H1 (cell line): ENCODE data around the gene LMNTD2. TPM values are rescaled to one million over a fixed set of nuclear protein-coding genes. Genes with fewer than 3 reads are reported as not detected.

Experiments
- CTCF ChIA-PET: fragments of 300-600 bp; sonication (Branson Sonifier 250); formaldehyde crosslinking; loops from one replicate; lab custom pipeline; 2021; ENCODE audit not compliant: partially characterized antibody; lab: Charles Lee
- POLR2A ChIA-PET: fragments of 300-600 bp; sonication (Branson Sonifier 250); formaldehyde crosslinking; loops from one replicate; lab custom pipeline; 2021; ENCODE audit warnings: inconsistent platforms; ENCODE audit not compliant: partially characterized antibody; lab: Charles Lee
- DNase-seq, 2 experiments: peaks; one replicate each; pipeline versions ENCODE4 v3.0.0 to v3.0.0-alpha.2; 2010 to 2022; ENCODE audit warnings: low spot score in 2 of 2, low read depth in 1 of 2, mixed read lengths in 1 of 2
- FAIRE-seq: peaks from 2 replicates; lab custom pipeline; 2011; peaks lifted over from hg19 to GRCh38; lab: Jason Lieb, UNC
- H2AFZ ChIP-seq: 2 replicates; pipeline ENCODE4 v1.8.1; 2012; ENCODE audit warnings: low read length, inconsistent platforms
- H2AK5ac ChIP-seq: 2 replicates; pipeline ENCODE4 v1.6.1; 2013; ENCODE audit warnings: low read depth, low read length
- H2BK120ac ChIP-seq: replicated peaks from 2 replicates; pipeline ENCODE3; 2013; ENCODE audit warnings: low read depth, low read length, inconsistent platforms
- H2BK12ac ChIP-seq: 2 replicates; pipeline ENCODE4 v1.6.1; 2013; ENCODE audit warnings: low read depth, low read length
- H2BK15ac ChIP-seq: 2 replicates; pipeline ENCODE4 v1.6.1; 2013; ENCODE audit warnings: low read length
- H2BK20ac ChIP-seq: 2 replicates; pipeline ENCODE4 v1.6.1; 2013; ENCODE audit warnings: low read length
- H2BK5ac ChIP-seq: 2 replicates; pipeline ENCODE4 v1.6.1; 2013; ENCODE audit warnings: low read depth, low read length
- H3K14ac ChIP-seq: 2 replicates; pipeline ENCODE4 v1.6.1; 2013; ENCODE audit warnings: inconsistent platforms; ENCODE audit not compliant: insufficient read length
- H3K18ac ChIP-seq: 2 replicates; pipeline ENCODE4 v1.6.1; 2013; ENCODE audit warnings: low read length; ENCODE audit errors: extremely low read depth
- H3K23ac ChIP-seq: 2 replicates; pipeline ENCODE4 v1.6.1; 2013; ENCODE audit warnings: inconsistent platforms; ENCODE audit not compliant: insufficient read length
- H3K23me2 ChIP-seq: 2 replicates; pipeline ENCODE4 v1.6.1; 2013; ENCODE audit warnings: low read depth, low read length
- H3K27ac ChIP-seq: 2 replicates; pipeline ENCODE4 v1.6.1; 2011; ENCODE audit warnings: low read depth, low read length, inconsistent platforms
- H3K27me3 ChIP-seq, 4 experiments: replicated peaks in 1 of 4; 1 replicate in 1 of 4; 2 replicates in 3 of 4; pipeline versions ENCODE4 v1.6.1 to v1.8.1; 2011 to 2013; ENCODE audit warnings: low read length in 3 of 4, mild to moderate bottlenecking in 3 of 4, inconsistent platforms in 2 of 4, mixed read lengths in 2 of 4, moderate library complexity in 1 of 4; ENCODE audit not compliant: control insufficient read depth in 3 of 4, insufficient read depth in 3 of 4; ENCODE audit errors: extremely low read depth in 1 of 4
- H3K36me3 ChIP-seq, 4 experiments: 2 replicates each; pipeline versions ENCODE4 v1.6.1 to v1.8.1; 2011 to 2013; ENCODE audit warnings: mild to moderate bottlenecking in 4 of 4, low read length in 3 of 4, moderate library complexity in 2 of 4, control low read depth in 1 of 4, inconsistent platforms in 1 of 4; ENCODE audit not compliant: insufficient read depth in 4 of 4, control insufficient read depth in 2 of 4
- H3K4ac ChIP-seq: replicated peaks from 2 replicates; pipeline ENCODE3; 2013; ENCODE audit warnings: low read length, low read depth, mixed read lengths, inconsistent platforms; ENCODE audit not compliant: insufficient read length
- H3K4me1 ChIP-seq, 4 experiments: replicated peaks in 1 of 4; 1 replicate in 1 of 4; 2 replicates in 3 of 4; pipeline versions ENCODE4 v1.6.1 to v1.8.1; 2011 to 2013; ENCODE audit warnings: low read length in 3 of 4, inconsistent platforms in 2 of 4, mixed read lengths in 1 of 4; ENCODE audit not compliant: insufficient read depth in 4 of 4, control insufficient read depth in 3 of 4
- H3K4me2 ChIP-seq, 2 experiments: 2 replicates each; pipeline versions ENCODE4 v1.6.1 to v1.8.1; 2011 to 2013; ENCODE audit warnings: low read depth in 2 of 2, low read length in 2 of 2, control low read depth in 1 of 2, inconsistent platforms in 1 of 2, mild to moderate bottlenecking in 1 of 2; ENCODE audit not compliant: insufficient read depth in 1 of 2
- H3K4me3 ChIP-seq, 4 experiments: fragments of 200-600, 300-600 bp in 1 of 4; sonication (generic), shearing (Covaris generic), sonication (Bioruptor Twin) in 1 of 4; 2 replicates each; pipeline versions ENCODE4 v1.5.1 to v1.8.1; 2011 to 2016; ENCODE audit warnings: low read length in 4 of 4, low read depth in 3 of 4, control low read depth in 2 of 4, inconsistent platforms in 2 of 4, mild to moderate bottlenecking in 2 of 4, mixed read lengths in 1 of 4, moderate library complexity in 1 of 4; ENCODE audit not compliant: insufficient read depth in 2 of 4; ENCODE audit errors: extremely low read depth in 1 of 4
- H3K56ac ChIP-seq: replicated peaks from 2 replicates; pipeline ENCODE3; 2013; ENCODE audit warnings: low read depth, mild to moderate bottlenecking, mixed read lengths, low read length, inconsistent platforms; ENCODE audit not compliant: insufficient read length
- H3K79me1 ChIP-seq: 2 replicates; pipeline ENCODE4 v1.6.1; 2013; ENCODE audit warnings: low read depth, low read length, control low read depth
- H3K79me2 ChIP-seq, 2 experiments: 2 replicates each; pipeline versions ENCODE4 v1.6.1 to v1.8.1; 2012 to 2013; ENCODE audit warnings: low read length in 2 of 2, mild to moderate bottlenecking in 2 of 2, inconsistent platforms in 1 of 2; ENCODE audit not compliant: insufficient read depth in 2 of 2, control insufficient read depth in 1 of 2
- H3K9ac ChIP-seq, 4 experiments: replicated peaks in 1 of 4; 1 replicate in 1 of 4; 2 replicates in 3 of 4; pipeline versions ENCODE4 v1.6.1 to v1.8.1; 2011 to 2013; ENCODE audit warnings: low read depth in 3 of 4, low read length in 3 of 4, control low read depth in 2 of 4, mild to moderate bottlenecking in 2 of 4, moderate library complexity in 2 of 4, inconsistent platforms in 1 of 4; ENCODE audit errors: extremely low read depth in 1 of 4
- H3K9me3 ChIP-seq, 2 experiments: 2 replicates each; pipeline versions ENCODE4 v1.6.1 to v1.8.1; 2012 to 2013; ENCODE audit warnings: mild to moderate bottlenecking in 2 of 2, moderate library complexity in 2 of 2, control low read depth in 1 of 2, inconsistent platforms in 1 of 2, low read depth in 1 of 2, low read length in 1 of 2, mixed read lengths in 1 of 2; ENCODE audit not compliant: insufficient read depth in 2 of 2
- H4K20me1 ChIP-seq, 2 experiments: replicated peaks in 1 of 2; 2 replicates each; pipeline versions ENCODE3 to v1.8.1; 2011 to 2013; ENCODE audit warnings: inconsistent platforms in 2 of 2, low read length in 2 of 2, mild to moderate bottlenecking in 1 of 2; ENCODE audit not compliant: insufficient read depth in 2 of 2, control insufficient read depth in 1 of 2
- H4K5ac ChIP-seq: 2 replicates; pipeline ENCODE4 v1.6.1; 2013; ENCODE audit warnings: low read length, low read depth, mixed read lengths, inconsistent platforms; ENCODE audit not compliant: insufficient read length
- H4K8ac ChIP-seq: 2 replicates; pipeline ENCODE4 v1.8.0; 2013; ENCODE audit warnings: mild to moderate bottlenecking, moderate library complexity, low read length, inconsistent platforms; ENCODE audit not compliant: insufficient read depth; ENCODE audit errors: extremely low read depth
- H4K91ac ChIP-seq: replicated peaks from 2 replicates; pipeline ENCODE3; 2013; ENCODE audit warnings: low read length, mixed read lengths, inconsistent platforms; ENCODE audit not compliant: insufficient read length
- BACH1 ChIP-seq: IDR thresholded peaks from 2 replicates; pipeline ENCODE4 v1.6.1; 2012; ENCODE audit warnings: low read length, improper control_type of control experiment
- BCL11A ChIP-seq, 2 experiments: IDR thresholded peaks; one replicate each; pipeline ENCODE4 v1.6.1; 2011; ENCODE audit warnings: low read depth in 2 of 2, low read length in 2 of 2, mild to moderate bottlenecking in 2 of 2
- CHD2 ChIP-seq: IDR thresholded peaks from 2 replicates; pipeline ENCODE4 v1.6.1; 2012; ENCODE audit warnings: low read length, improper control_type of control experiment
- CREB1 ChIP-seq: IDR thresholded peaks from 2 replicates; pipeline ENCODE4 v1.6.1; 2012; ENCODE audit warnings: inconsistent platforms
- GTF2F1 ChIP-seq: IDR thresholded peaks from 2 replicates; pipeline ENCODE4 v1.6.1; 2012; ENCODE audit warnings: low read depth, low read length, improper control_type of control experiment, borderline replicate concordance
- JUN ChIP-seq: IDR thresholded peaks from 2 replicates; pipeline ENCODE4 v1.6.1; 2011; ENCODE audit warnings: low read depth, mild to moderate bottlenecking, improper control_type of control experiment, low read length
- JUND ChIP-seq: IDR thresholded peaks from 2 replicates; pipeline ENCODE4 v1.6.1; 2011; ENCODE audit warnings: mild to moderate bottlenecking, improper control_type of control experiment, low read length
- NANOG ChIP-seq: IDR thresholded peaks from 2 replicates; pipeline ENCODE4 v1.6.1; 2011; ENCODE audit warnings: low read length, low read depth, mild to moderate bottlenecking, inconsistent platforms; ENCODE audit not compliant: insufficient read depth, poor library complexity, severe bottlenecking
- RFX5 ChIP-seq: IDR thresholded peaks from 2 replicates; pipeline ENCODE4 v1.6.1; 2011; ENCODE audit warnings: low read depth, low read length, improper control_type of control experiment, borderline replicate concordance
- SUZ12 ChIP-seq: fragments of 200-600 bp; sonication (generic); IDR thresholded peaks from 2 replicates; pipeline ENCODE4 v1.6.1; 2012; ENCODE audit warnings: mild to moderate bottlenecking, inconsistent platforms, low read length, moderate library complexity, mixed read lengths
- TAF1 ChIP-seq: IDR thresholded peaks from 2 replicates; pipeline ENCODE4 v1.6.1; 2011; ENCODE audit warnings: mild to moderate bottlenecking, low read depth, low read length
- TBP ChIP-seq: IDR thresholded peaks from 2 replicates; pipeline ENCODE4 v1.6.1; 2011; ENCODE audit warnings: low read depth, low read length, improper control_type of control experiment
- WGBS, 2 experiments: shearing (Covaris generic) in 1 of 2; methylation state at CpG; one replicate each; pipeline versions ENCODE4 v1.1.6 to v1.1.7; 2013 to 2015; ENCODE audit warnings: low lambda C conversion rate in 2 of 2, mixed read lengths in 2 of 2, inconsistent platforms in 1 of 2, low coverage in 1 of 2, missing lambda C conversion rate in 1 of 2; ENCODE audit not compliant: insufficient replicate concordance in 2 of 2, insufficient coverage in 1 of 2, insufficient read length in 1 of 2; ENCODE audit errors: extremely low coverage in 1 of 2, missing lambda C conversion rate in 1 of 2; 5-methylcytosine and 5-hydroxymethylcytosine counted together
- polyA plus RNA-seq, 7 experiments: library from polyadenylated mRNA; depleted of rRNA in 3 of 7; stranded (reverse) in 5 of 7; unstranded in 2 of 7; fragments of >200 nt in 5 of 7; fragments of 200-250 nt in 2 of 7; gene quantifications; 1 replicate in 5 of 7; 2 replicates in 1 of 7; 4 replicates in 1 of 7; pipeline versions ENCODE4 v1.2.1 to v1.2.3, GENCODE V29; 2011 to 2013; ENCODE audit warnings: missing spikeins in 2 of 7, mixed read lengths in 2 of 7
- total RNA-seq: library from RNA; stranded (reverse); fragmentation: NEBNext Ultra II Directional; extraction: Animal tissue kit (Norgen Biotek cat#: 25700); gene quantifications from 2 replicates; pipeline ENCODE4 v1.2.1, GENCODE V29; 2021
- TF ChIP-seq, protein P1 (sequence below): IDR thresholded peaks from 2 replicates; pipeline ENCODE4 v1.6.1; 2012; ENCODE audit warnings: inconsistent platforms

LMNTD2 gene
- total and polyA plus RNA-seq, 2 of the 8 experiments (the other 6 are each of a cell fraction or from before 2014, with no cell fraction given): 1.6 to 3.1 TPM

DNA sequence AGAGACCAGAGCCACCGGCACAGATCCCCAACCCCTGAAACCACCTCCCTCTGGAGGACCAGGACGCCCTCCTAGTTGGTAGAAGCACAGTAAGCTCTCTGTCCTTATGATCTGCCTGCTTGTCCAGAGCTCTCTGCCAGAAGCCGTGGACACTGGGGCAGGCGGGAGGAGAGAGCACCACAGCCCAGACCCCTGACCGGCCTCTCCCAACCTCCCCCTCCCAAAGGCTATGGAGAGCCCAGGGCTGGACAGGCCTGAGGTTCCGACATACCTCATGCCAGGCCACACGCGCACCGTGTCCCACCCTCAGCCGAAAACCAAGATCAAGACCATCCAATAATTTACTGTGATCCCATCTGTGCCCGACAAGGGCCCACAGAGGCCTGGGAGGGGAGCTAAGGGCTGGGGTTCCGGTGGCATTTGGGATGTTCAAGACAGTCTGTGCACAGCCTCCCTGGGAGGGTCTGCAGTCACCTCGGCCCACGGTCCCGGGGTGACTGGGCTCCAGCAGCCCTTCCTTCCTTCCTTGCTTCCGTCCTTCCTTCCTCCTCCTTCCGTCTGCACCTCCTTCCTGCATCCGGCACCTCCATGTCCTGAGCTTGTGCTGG, 28.5 kb downstream of the LMNTD2 start:
- H3K4ac ChIP-seq: no peak overlapping the region
- no peaks in the 10 kb centered on the region for H3K9me3 ChIP-seq
- no peaks in the 10 kb centered on the region for H3K79me2 ChIP-seq
- no peak overlapping the region for H3K27ac ChIP-seq
- H2BK120ac ChIP-seq: no peak overlapping the region
- H3K27me3 ChIP-seq: peaks cover 0 to 7% (median 3%) of the 10 kb centered on the region in 4 experiments; a peak in 5 of 7 replicates
- no peak overlapping the region for H2AFZ ChIP-seq
- no peak overlapping the region for H2BK5ac ChIP-seq
- H3K79me1 ChIP-seq: no peaks in the 10 kb centered on the region
- H3K4me3 ChIP-seq: no peak overlapping the region
- H2BK20ac ChIP-seq: no peak overlapping the region
- no peak overlapping the region for H3K23ac ChIP-seq
- 87% methylated on average over 17 of the region's 18 CpGs; no CpG with 5 or more reads in 1 of the 2 experiments for WGBS, 2 experiments
- no peak overlapping the region for H2AK5ac ChIP-seq
- no peak overlapping the region for H3K4me2 ChIP-seq
- ChIA-PET CTCF (interaction anchor here (1.4 to 1.5 kb wide), 2 partner anchors 13 to 59 kb away, joined by 3 to 9 read pairs; no protein-coding TSS in a partner anchor), POLR2A (interaction anchor here (0.8 to 1.8 kb wide), 8 partner anchors 13 to 306 kb away, joined by 3 to 8 read pairs (median 4); no protein-coding TSS in a partner anchor)
- no peak overlapping the region for H3K18ac ChIP-seq
- FAIRE-seq: no peak
- H3K36me3 ChIP-seq: peaks cover 0 to 15% (median 6%) of the 10 kb centered on the region in 4 experiments; a peak in 5 of 8 replicates
- H2BK15ac ChIP-seq: no peak overlapping the region
- TF ChIP-seq SUZ12: no peak
- TF ChIP-seq TBP: no peak
- TF ChIP-seq, protein P1, sequence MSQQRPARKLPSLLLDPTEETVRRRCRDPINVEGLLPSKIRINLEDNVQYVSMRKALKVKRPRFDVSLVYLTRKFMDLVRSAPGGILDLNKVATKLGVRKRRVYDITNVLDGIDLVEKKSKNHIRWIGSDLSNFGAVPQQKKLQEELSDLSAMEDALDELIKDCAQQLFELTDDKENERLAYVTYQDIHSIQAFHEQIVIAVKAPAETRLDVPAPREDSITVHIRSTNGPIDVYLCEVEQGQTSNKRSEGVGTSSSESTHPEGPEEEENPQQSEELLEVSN: no peak
- no peak for TF ChIP-seq GTF2F1
- no peak for TF ChIP-seq CREB1
- TF ChIP-seq CHD2: no peak
- TF ChIP-seq JUN: no peak
- TF ChIP-seq NANOG: no peak
- no peak for TF ChIP-seq JUND
- no peak for TF ChIP-seq TAF1
- TF ChIP-seq BACH1: no peak
- no peak for TF ChIP-seq BCL11A (IDR thresholded peaks at IDR 0.05; ENCODE audit: low read depth in 2 of 2, low read length in 2 of 2)
- TF ChIP-seq RFX5: no peak
- no peak overlapping the region for H2BK12ac ChIP-seq
- no peak overlapping the region for H4K8ac ChIP-seq
- H3K23me2 ChIP-seq: peaks cover 14% of the 10 kb centered on the region; the same call in 1 of the 2 replicates
- H3K9ac ChIP-seq: no peak overlapping the region
- H4K91ac ChIP-seq: no peak overlapping the region
- no peak overlapping the region for H3K56ac ChIP-seq
- no peak for DNase-seq
- H3K14ac ChIP-seq: no peak overlapping the region
- no peak overlapping the region for H4K5ac ChIP-seq
- H4K20me1 ChIP-seq: peaks cover 7 to 11% of the 10 kb centered on the region in 2 experiments
- H3K4me1 ChIP-seq: peaks cover 0 to 8% (median 3%) of the 10 kb centered on the region in 4 experiments; a peak in 5 of 7 replicates
